Adipocyte (in vitro differentiated cells): ENCODE measurements around the gene FRG1.
"Not testable (repeated sequence)": the region's sequence is repeated elsewhere in the genome, so short reads cannot be mapped to it uniquely, and the experiment has no call there.

Experiments used
- DNase-seq: peaks from one replicate; pipeline ENCODE4 v3.0.0-alpha.2; 2015; ENCODE audit warnings: low read depth
- H3K27me3 ChIP-seq: replicated peaks from 2 replicates; pipeline ENCODE4 v1.7.0; 2013; ENCODE audit warnings: mild to moderate bottlenecking, low read length, moderate library complexity; ENCODE audit not compliant: control insufficient read depth, insufficient read depth
- H3K36me3 ChIP-seq: 2 replicates; pipeline ENCODE4 v1.7.0; 2013; ENCODE audit warnings: low read length, mild to moderate bottlenecking, moderate library complexity; ENCODE audit not compliant: control insufficient read depth, insufficient read depth, severe bottlenecking
- H3K4me1 ChIP-seq: 2 replicates; pipeline ENCODE4 v1.7.0; 2013; ENCODE audit warnings: mild to moderate bottlenecking, low read length, moderate library complexity; ENCODE audit not compliant: control insufficient read depth, insufficient read depth
- H3K4me3 ChIP-seq: 2 replicates; pipeline ENCODE4 v1.7.0; 2013; ENCODE audit warnings: mild to moderate bottlenecking, low read length, moderate library complexity
- H3K9ac ChIP-seq: 2 replicates; pipeline ENCODE4 v1.7.0; 2013; ENCODE audit warnings: mild to moderate bottlenecking, low read length, moderate library complexity
- H3K9me3 ChIP-seq: 2 replicates; pipeline ENCODE4 v1.7.0; 2013; ENCODE audit warnings: mild to moderate bottlenecking, low read length, moderate library complexity; ENCODE audit not compliant: control insufficient read depth

Gene FRG1

DNA sequence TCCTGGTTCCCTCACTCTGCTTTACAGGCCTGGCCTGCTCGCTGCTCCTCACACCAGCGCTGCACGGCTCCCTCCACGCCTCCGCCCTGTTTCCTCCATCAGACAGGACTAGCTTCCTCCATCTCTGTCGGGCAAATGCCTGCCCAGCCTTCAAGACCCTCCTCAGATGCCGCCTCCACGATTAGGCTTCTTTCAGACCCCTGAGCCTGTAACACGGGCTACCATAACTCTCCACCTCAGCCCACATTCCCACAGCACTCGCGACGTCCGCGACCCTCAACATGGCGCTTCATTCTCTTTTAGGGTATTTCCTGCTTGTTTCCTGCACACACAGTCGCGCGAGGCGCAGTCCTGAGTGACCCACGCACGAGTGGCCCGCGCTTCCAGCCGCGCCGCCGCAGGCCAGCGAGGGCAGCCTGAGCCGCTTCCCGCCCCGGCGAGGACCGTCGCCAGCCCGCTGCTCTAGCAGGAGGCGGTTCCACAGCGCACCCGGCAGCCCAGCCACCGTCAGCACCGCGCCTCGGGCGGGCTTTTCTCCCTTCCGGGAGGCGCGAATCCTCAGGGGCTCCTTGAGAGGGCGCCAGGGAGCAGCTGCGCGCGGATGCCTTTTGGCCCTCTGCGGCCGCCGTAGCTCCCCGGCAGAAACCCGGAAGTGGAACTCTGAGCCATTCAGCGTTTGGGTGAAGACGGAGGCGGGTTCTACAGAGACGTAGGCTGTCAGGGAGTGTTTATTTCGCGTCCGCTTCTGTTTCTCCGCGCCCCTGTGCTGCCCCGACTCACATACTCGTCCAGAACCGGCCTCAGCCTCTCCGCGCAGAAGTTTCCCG is at the start of gene FRG1:
FRG1 (plus strand) TSS at position 695 of the 827 bp plus-strand sequence. CDS start 138 bp downstream, outside the sequence.
- H3K9me3 ChIP-seq, result no peaks in the 10 kb centered on the region
- H3K4me1 ChIP-seq, result peaks cover 15% of the 10 kb centered on the region
- peak within 1 kb of the TSS; percentile 93 for H3K9ac ChIP-seq
- peaks cover 3% of the 10 kb centered on the region for H3K36me3 ChIP-seq
- H3K27me3 ChIP-seq, result no peaks in the 10 kb centered on the region
- H3K4me3 ChIP-seq, result peak within 1 kb of the TSS; percentile 99
- peak; percentile 98 for DNase-seq

- no peaks in the 10 kb centered on the region for H3K36me3 ChIP-seq
- no peaks in the 10 kb centered on the region for H3K4me1 ChIP-seq
- DNase-seq, result no peak
- no peak overlapping the region for H3K9ac ChIP-seq
- H3K27me3 ChIP-seq, result no peaks in the 10 kb centered on the region
- no peaks in the 10 kb centered on the region for H3K9me3 ChIP-seq
- no peak overlapping the region for H3K4me3 ChIP-seq
These were observed 43.0 kb upstream of the FRG1 start for GRCh38 chr4:189897667-189898066.

- H3K36me3 ChIP-seq, H3K9me3 ChIP-seq, H3K4me3 ChIP-seq, DNase-seq, H3K4me1 ChIP-seq, H3K9ac ChIP-seq, H3K27me3 ChIP-seq: not testable (repeated sequence)
These were observed 41.1 kb upstream of the FRG1 start for GRCh38 chr4:189899481-189900015.

DNA sequence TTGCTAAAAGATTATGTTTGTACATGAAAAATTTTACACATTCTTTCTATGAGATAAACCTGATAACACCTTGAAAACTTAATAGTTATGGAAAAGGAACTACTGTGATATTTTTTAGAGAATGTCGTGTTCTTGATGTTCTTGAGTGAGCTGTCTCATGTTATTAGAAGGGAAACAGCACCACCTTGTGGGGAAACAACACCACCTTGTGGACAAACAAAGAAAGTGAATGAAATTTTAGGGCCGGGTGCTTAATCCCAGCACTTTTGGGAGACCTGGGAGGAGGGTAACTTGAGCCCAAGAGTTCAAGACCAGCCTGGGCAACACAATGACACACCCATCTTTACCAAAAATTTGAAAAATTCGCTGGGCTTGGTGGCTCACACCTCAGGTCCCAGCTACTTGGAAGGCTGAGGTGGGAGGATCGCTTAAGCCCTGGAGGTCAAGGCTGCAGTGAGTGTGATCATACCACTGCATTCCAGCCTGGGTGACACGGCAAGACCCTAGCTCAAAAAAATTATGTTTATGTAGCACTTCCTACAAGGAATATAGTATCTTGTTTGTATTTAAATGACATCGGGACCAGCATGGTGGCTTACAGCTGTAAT is 36.1 kb upstream of the FRG1 start:
- H3K4me3 ChIP-seq, H3K9ac ChIP-seq, H3K9me3 ChIP-seq, H3K4me1 ChIP-seq, H3K27me3 ChIP-seq, H3K36me3 ChIP-seq: not testable (repeated sequence)
- peak; percentile 88 for DNase-seq

GRCh38 chr4:189912170-189912569 is 28.5 kb upstream of the FRG1 start:
- Histone ChIP-seq H3K9me3 (no peaks in the 10 kb centered on the region), H3K27me3 (no peaks in the 10 kb centered on the region), H3K4me3 (no peak overlapping the region), H3K9ac (no peak overlapping the region), H3K36me3 (no peaks in the 10 kb centered on the region), H3K4me1 (no peaks in the 10 kb centered on the region)
- no peak for DNase-seq

DNA sequence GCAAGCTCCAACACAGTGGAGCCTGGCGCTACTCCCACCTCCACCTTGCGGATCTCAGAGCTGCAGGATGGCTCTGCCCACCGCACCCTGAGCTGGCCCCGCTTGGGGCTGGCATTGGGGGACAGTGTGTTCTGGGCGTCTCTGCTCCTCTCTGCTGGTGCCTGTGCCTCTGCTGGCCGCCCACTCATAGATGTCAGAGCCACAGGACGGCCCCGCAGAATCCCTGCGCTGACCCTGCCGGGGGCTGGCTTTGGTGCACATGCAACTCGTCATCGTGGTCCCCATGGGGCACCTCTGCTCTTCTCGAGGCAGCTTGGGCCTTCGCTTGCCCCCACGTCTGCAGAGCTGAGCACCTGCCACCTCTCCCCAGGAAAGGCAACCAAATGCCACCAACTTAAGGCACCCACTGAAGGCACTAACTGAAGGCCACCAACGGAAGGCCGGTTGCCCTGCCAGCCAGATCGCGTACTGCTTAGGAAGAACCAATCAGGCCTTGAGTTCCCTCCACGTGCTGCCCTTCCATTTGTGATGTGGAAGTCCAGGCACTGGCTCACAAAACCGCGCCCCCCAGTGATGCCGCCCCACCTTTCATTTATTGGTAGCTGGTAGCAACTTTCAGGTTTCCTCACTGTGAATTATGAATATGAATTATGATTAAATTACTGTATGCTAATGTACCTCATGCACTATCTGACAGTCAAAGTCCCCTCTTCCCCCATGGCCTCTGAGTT is 23.3 kb upstream of the FRG1 start:
- H3K27me3 ChIP-seq, result no peaks in the 10 kb centered on the region
- no peaks in the 10 kb centered on the region for H3K36me3 ChIP-seq
- no peaks in the 10 kb centered on the region for H3K4me1 ChIP-seq
- H3K9ac ChIP-seq, result no peak overlapping the region
- H3K9me3 ChIP-seq, result peaks cover 14% of the 10 kb centered on the region
- no peak overlapping the region for H3K4me3 ChIP-seq
- no peak for DNase-seq

- H3K36me3 ChIP-seq, result no peaks in the 10 kb centered on the region
- H3K27me3 ChIP-seq, result no peaks in the 10 kb centered on the region
- H3K9ac ChIP-seq, result no peak overlapping the region
- H3K4me1 ChIP-seq, result no peaks in the 10 kb centered on the region
- H3K4me3 ChIP-seq, result no peak overlapping the region
- no peak for DNase-seq
- peaks cover 14% of the 10 kb centered on the region for H3K9me3 ChIP-seq
These were observed 19.6 kb upstream of the FRG1 start for GRCh38 chr4:189921058-189921457.

- DNase-seq, H3K4me1 ChIP-seq, H3K36me3 ChIP-seq, H3K27me3 ChIP-seq, H3K4me3 ChIP-seq, H3K9ac ChIP-seq, H3K9me3 ChIP-seq: not testable (repeated sequence)
These were observed 13.9 kb upstream of the FRG1 start for GRCh38 chr4:189926742-189927141.

- H3K9ac ChIP-seq, result peak overlapping the region; percentile 93
- DNase-seq, result no peak
- H3K4me1 ChIP-seq, result peaks cover 15% of the 10 kb centered on the region
- no peaks in the 10 kb centered on the region for H3K9me3 ChIP-seq
- peak overlapping the region; percentile 99 for H3K4me3 ChIP-seq
- peaks cover 3% of the 10 kb centered on the region for H3K36me3 ChIP-seq
- H3K27me3 ChIP-seq, result no peaks in the 10 kb centered on the region
These were observed 356 bp downstream of the FRG1 start for GRCh38 chr4:189941005-189941450.

GRCh38 chr4:189942412-189942811 is 1.7 kb downstream of the FRG1 start:
- H3K4me3 ChIP-seq, result peak overlapping the region; percentile 99

GRCh38 chr4:189944077-189944476 is 3.4 kb downstream of the FRG1 start:
- not testable (repeated sequence) for H3K36me3 ChIP-seq, H3K4me3 ChIP-seq, H3K9ac ChIP-seq, H3K27me3 ChIP-seq, H3K9me3 ChIP-seq, DNase-seq
- H3K4me1 ChIP-seq, result peaks cover 15% of the 10 kb centered on the region

More at GRCh38 chr4:189942412-189942811, 1.7 kb downstream of the FRG1 start:
- H3K36me3 ChIP-seq, DNase-seq, H3K9me3 ChIP-seq, H3K27me3 ChIP-seq, H3K9ac ChIP-seq: not testable (repeated sequence)
- peaks cover 15% of the 10 kb centered on the region for H3K4me1 ChIP-seq
